8988T (cell line): Measurements from ENCODE around the gene CCDC88B.

Experiments
- DNase-seq: peaks from one replicate; pipeline ENCODE4 v3.0.0; 2011

CCDC88B gene

GRCh38 chr11:64339754-64340408, at the start of gene CCDC88B:
Gene CCDC88B (plus strand): TSS chr11:64340204. CDS start chr11:64340267, 63 bp downstream.
- DNase-seq, result no peak

- DNase-seq, result no peak
Observed at GRCh38 chr11:64290352-64291261, 49.4 kb upstream of the CCDC88B start.

DNA sequence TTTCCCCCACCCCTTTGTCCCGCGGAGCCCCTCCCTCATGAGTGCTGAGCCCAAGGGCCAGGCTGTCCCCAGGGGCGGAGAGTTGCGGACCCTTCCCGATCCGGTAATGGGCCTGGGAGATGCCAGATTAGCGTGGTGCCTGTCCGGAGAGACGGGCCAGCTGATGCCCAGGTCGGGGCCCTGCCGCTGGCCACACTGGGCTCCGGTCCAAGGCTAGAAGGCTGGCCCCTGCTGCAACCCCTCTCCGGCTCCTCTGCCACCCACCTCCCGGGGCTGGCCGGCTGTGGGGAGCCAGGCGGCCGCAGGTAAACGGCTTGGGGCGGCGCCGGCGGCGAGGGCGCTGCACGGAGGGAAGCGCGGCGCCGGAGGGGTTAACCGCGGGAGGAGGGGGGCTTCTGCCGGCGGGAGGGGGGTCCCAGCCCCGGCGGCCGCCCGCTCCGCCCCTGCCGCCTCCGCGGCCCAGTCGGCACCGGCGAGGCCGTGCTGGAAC, 48.7 kb upstream of the CCDC88B start, which contains the start of gene KCNK4:
TSS of gene KCNK4 (plus strand) at position 41 of the 490 bp plus-strand sequence. CDS start 1,717 bp downstream, outside the sequence.
- no peak for DNase-seq

DNA sequence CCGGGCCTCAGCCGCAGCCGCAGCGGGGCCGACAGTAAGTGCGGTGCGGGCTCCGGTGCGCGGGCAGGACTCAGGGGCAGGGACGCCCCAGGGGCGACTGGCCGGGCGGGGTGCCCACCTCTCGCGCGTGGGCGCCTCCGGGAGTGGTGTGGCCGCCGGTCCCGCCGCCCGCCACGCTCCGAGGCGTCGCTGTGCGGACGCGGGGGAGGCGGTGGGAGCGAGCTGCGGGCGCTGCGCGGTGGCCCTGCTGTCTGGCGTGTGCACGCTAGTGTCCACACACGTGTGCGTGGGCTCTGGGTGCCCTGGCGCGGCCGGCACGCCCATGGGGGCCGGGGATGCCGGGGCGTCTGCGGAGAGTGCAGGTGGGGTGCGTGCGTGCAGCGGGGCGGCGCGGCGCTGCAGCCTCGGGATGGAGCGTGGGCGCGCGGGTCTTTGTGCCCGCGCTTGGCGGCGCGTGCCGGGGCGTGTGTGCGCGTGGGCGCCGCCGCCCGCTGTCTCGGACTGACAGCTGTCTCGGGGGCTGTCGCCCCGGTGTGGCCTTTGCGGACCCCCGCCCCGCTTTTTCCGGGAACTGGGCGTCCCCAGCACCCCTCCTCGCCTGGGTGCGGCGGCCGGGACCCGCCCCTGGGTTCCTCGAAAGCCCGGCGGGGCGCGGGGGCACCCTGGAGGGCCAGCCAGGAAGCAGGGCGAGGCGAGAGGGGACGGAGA, 48.1 kb upstream of the CCDC88B start:
- DNase-seq, result no peak

GRCh38 chr11:64292460-64293254, 47.3 kb upstream of the CCDC88B start:
- peak; percentile 29 for DNase-seq

- DNase-seq, result peak; percentile 26
Observed at GRCh38 chr11:64294774-64295173, 45.2 kb upstream of the CCDC88B start.

DNA sequence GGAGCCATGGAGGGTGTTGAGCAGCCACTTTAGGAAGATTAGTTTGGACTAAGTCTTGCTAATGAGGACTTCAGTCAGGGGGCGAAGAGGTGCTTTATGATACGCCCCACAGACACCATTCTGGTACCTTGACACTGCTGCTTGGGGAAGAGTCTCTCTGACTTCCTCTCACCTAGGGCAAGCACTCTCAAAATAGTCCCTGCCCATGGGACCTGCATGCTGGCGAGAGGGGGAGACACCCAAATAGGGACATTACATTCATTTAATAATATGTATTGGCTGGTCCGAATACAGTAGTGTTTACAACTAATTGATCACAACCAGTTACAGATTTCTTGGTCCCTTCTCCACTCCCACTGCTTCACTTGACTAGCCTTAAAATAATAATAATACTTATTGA, 44.2 kb upstream of the CCDC88B start:
- DNase-seq, result no peak

GRCh38 chr11:64296236-64296635, 43.8 kb upstream of the CCDC88B start:
- peak; percentile 16 for DNase-seq

- peak; percentile 17 for DNase-seq
Observed at GRCh38 chr11:64296830-64297698, 42.9 kb upstream of the CCDC88B start.

DNA sequence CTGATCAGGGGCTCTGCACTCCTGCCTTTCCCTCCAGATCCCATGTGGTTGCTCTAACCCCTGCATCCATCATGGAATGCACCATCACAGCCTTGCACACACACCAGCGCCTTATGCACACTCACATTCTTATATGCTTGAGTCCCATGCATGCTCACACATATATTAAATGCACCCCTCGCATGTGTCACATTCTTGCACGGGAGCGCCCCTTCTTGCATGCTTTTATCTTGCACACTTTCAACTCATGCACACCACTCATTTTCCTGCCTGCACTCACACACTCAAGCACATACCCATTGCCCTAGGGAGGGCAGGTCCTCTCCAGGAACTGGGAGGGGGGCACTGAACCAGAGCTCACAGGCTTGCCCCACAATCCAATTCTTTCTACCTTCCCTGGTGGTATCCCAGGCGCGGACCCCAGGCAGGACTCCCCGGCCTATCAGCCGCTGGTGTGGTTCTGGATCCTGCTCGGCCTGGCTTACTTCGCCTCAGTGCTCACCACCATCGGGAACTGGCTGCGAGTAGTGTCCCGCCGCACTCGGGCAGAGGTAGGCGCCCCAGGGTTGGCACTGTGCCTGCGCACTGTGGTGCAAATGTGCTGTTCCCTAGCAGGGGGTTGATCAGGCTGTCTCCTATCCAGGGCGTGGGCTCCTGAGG, 42.2 kb upstream of the CCDC88B start:
- DNase-seq, result no peak

DNA sequence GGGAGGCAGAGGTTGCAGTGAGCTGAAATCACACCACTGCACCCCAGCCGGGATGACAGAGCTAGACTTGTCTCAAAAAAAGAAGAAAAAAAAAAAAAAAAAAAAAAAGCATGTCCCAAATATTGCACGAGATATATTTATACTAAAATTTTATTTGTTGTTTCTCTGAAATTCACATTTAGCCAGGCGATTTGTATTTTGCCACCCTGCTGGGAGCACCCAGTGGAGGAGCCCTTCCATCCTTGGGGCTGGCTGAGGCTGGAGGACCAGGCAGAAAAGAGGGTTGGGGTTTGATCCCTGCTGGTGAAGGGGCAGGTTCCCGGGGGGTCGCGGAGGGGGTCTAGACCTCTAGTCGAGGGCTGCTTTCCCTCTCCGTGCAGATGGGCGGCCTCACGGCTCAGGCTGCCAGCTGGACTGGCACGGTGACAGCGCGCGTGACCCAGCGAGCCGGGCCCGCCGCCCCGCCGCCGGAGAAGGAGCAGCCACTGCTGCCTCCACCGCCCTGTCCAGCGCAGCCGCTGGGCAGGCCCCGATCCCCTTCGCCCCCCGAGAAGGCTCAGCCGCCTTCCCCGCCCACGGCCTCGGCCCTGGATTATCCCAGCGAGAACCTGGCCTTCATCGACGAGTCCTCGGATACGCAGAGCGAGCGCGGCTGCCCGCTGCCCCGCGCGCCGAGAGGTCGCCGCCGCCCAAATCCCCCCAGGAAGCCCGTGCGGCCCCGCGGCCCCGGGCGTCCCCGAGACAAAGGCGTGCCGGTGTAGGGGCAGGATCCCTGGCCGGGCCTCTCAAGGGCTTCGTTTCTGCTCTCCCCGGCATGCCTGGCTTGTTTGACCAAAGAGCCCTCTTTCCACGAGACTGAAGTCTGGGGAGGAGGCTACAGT, 40.8 kb upstream of the CCDC88B start:
- no peak for DNase-seq

- DNase-seq, result peak; percentile 97
Observed at GRCh38 chr11:64299847-64300648, 40.0 kb upstream of the CCDC88B start, which contains the start of gene CATSPERZ. Gene CATSPERZ (plus strand): TSS chr11:64300358. CDS start chr11:64300411, 53 bp downstream.

DNA sequence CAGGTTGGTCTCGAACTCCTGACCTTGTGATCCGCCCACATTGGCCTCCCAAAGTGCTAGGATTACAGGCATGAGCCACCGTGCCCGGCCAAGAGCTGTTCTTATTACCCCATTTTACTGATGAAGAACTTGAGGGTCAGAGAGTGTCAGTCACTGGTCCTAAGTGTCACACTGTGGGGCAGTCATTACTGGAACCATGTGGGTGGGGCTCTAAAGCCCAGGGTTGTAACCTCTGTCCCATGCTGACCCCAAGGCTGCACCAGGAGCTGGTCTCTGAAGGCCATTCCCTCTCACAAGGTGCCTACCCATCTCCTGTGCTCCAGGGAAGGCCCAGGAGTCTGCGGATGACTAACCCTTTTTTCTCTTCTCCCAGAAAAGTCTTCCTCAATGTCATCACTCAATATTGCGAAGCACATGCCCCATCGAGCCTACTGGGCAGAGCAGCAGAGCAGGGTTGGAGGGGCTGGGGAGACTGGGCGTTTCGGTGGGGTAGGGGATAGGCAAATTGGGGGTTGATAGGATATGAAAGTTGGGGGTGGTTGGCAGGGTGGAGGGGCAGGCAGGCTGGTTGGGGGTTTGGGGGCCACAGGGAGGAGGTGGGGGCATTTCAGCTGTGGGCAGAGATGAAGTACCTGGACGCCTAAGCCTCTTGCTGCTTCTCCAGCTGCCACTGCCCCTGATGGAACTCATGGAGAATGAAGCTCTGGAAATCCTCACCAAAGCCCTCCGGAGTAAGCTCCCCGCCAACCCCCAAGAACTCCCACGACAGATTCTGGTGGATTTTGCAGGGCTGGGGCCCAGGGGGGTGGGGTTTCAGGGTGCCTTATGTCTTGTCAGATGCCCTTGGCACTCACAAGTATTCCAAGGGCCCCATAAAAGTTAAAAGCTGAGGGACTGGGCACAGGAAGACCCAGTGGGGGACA, 36.6 kb upstream of the CCDC88B start:
- DNase-seq, result no peak

DNA sequence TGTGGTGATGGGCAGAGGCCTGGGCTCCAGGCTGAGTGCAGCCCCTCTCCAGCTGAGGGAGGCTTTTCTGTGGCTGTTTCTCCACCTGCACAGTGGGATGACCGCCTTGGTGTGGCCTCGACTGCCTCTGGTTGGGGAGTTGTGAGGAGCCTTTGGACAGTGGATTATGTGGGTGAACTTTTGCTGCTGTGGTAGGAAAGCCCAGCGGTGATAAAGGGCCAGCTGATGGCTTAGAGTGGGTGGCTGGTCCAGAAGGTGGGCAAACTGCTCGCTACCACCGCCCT, 36.0 kb upstream of the CCDC88B start:
- no peak for DNase-seq

DNA sequence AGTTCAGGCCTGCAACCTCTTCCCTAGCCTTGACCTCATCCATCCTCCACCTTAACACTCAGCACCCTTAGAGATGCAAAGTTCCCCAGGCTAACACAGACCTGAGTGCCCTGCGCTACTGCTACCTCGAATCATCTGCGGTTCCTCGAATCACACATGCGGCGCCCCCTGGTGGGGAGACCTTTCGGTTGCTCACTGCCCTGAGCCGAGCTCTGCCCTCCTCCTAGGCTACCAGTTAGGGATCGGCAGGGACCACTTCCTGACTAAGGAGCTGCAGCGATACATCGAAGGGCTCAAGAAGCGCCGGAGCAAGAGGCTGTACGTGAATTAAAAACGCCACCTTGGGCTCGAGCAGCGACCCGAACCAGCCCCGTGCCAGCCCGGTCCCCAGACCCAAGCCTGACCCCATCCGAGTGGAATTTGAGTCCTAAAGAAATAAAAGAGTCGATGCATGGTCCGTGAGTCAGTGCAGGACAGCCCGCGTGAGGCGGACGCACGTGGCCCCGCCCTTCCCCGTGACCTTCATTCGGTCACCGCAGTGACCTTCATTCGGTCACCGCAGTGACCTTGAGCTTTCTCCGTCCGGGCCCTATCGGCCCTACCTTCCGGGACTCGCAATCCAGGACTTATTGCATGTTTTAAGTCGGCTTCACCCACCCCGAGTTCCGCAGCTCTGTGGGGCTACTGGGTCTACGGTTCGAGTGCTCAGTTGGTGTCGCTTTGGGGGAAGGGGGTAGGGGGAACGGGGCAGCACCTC, 35.5 kb upstream of the CCDC88B start:
- DNase-seq, result peak; percentile 98

DNA sequence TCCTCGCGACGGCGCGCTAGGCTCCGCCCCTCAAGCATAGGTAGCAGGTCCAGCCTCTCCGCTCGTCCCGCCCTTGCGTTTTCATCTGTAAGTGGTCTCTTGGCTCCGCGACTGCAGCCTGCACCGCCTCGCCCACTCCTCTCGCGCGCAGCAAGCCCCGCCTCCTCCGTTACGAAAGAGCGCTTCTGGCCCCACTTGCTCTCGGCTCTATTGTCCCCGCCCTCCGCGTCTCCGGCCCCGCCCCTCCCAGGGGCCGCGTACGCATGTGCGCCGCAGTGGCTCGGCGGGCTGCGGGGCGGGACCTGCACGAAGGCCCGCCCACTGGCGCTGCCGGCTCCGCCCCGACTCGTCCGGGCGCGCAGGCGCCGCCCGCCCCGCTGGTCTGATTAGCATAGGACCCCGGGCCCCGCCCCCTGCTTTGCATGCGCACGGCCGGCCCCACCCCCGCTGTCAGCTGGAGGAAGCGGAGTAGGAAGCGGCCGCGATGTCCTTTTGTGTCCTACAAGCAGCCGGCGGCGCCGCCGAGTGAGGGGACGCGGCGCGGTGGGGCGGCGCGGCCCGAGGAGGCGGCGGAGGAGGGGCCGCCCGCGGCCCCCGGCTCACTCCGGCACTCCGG, 34.8 kb upstream of the CCDC88B start, which contains the start of gene ESRRA:
TSS of gene ESRRA (plus strand) at position 450 of the 616 bp plus-strand sequence. CDS start 1,656 bp downstream, outside the sequence.
- DNase-seq, result peak; percentile 97
